Skeletal muscle tissue (tissue), 4 donors: ENCODE results near the gene MLLT1. TPM values are rescaled to one million over a fixed set of nuclear protein-coding genes. Genes with fewer than 3 reads are reported as not detected.

Experiments
- H3K27ac ChIP-seq: one replicate; pipeline ENCODE4 v1.7.0; 2013; ENCODE audit warnings: mild to moderate bottlenecking, low read depth, low read length, inconsistent platforms
- H3K27me3 ChIP-seq, 3 donors: one replicate each; pipeline ENCODE4 v1.7.0; 2013; ENCODE audit warnings: low read length in 3 of 3; ENCODE audit not compliant: control insufficient read depth in 3 of 3, insufficient read depth in 3 of 3
- H3K36me3 ChIP-seq, 3 donors: one replicate each; pipeline ENCODE4 v1.7.0; 2013; ENCODE audit warnings: low read length in 3 of 3; ENCODE audit not compliant: control insufficient read depth in 3 of 3, insufficient read depth in 3 of 3
- H3K4me1 ChIP-seq, 3 donors: one replicate each; pipeline ENCODE4 v1.7.0; 2013; ENCODE audit warnings: low read length in 3 of 3, mild to moderate bottlenecking in 3 of 3; ENCODE audit not compliant: control insufficient read depth in 3 of 3, insufficient read depth in 3 of 3
- H3K4me3 ChIP-seq, 3 donors: one replicate each; pipeline ENCODE4 v1.7.0; 2013; ENCODE audit warnings: low read length in 3 of 3
- H3K9ac ChIP-seq, 3 donors: one replicate each; pipeline ENCODE4 v1.7.0; 2013; ENCODE audit warnings: low read length in 3 of 3, mild to moderate bottlenecking in 3 of 3, moderate library complexity in 2 of 3, low read depth in 1 of 3
- H3K9me3 ChIP-seq, 3 donors: one replicate each; pipeline ENCODE4 v1.7.0; 2013; ENCODE audit warnings: low read length in 3 of 3; ENCODE audit not compliant: control insufficient read depth in 3 of 3
- total RNA-seq: library from RNA; depleted of rRNA; stranded (reverse); fragments of >200 nt; gene quantifications from one replicate; pipeline ENCODE4 v1.2.3, GENCODE V29; 2014
- donor health status: Osteomylitis.

Gene MLLT1
- total RNA-seq, 1 donor from 2014 or later: 2.6 TPM

- Histone ChIP-seq H3K27me3 (no peaks in the 10 kb centered on the region), H3K9me3 (no peaks in the 10 kb centered on the region), H3K9ac (no peak overlapping the region), H3K36me3 (peaks cover 20 to 27% (median 26%) of the 10 kb centered on the region in 3 donors), H3K4me1 (peaks cover 30 to 49% (median 46%) of the 10 kb centered on the region in 3 donors), H3K27ac (no peak overlapping the region), H3K4me3 (no peak overlapping the region)
Measured at GRCh38 chr19:6225232-6225865, 54.4 kb downstream of the MLLT1 start.

DNA sequence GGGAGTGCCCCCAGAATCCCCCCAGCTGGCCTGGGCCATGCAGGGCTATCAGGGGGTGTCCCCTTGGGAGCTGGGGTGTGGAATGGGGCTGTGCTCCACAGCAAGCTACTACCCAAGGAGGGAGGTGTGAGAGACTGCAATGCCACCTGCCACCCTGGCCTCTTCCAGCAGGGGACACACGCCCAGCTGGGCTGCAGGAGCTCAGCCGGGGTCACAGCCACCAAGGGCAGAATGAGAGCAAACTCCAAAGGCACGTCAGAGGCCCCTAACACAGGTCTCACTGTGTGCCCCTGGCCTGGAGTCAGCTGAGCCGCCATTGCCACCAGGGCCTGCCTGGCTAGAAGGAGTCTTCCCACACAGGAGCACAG is 55.5 kb downstream of the MLLT1 start:
- H3K4me1 ChIP-seq: peaks cover 40 to 58% (median 57%) of the 10 kb centered on the region in 3 donors
- H3K27ac ChIP-seq: peak overlapping the region; percentile 70
- peaks cover 10 to 21% (median 18%) of the 10 kb centered on the region in 3 donors for H3K36me3 ChIP-seq

DNA sequence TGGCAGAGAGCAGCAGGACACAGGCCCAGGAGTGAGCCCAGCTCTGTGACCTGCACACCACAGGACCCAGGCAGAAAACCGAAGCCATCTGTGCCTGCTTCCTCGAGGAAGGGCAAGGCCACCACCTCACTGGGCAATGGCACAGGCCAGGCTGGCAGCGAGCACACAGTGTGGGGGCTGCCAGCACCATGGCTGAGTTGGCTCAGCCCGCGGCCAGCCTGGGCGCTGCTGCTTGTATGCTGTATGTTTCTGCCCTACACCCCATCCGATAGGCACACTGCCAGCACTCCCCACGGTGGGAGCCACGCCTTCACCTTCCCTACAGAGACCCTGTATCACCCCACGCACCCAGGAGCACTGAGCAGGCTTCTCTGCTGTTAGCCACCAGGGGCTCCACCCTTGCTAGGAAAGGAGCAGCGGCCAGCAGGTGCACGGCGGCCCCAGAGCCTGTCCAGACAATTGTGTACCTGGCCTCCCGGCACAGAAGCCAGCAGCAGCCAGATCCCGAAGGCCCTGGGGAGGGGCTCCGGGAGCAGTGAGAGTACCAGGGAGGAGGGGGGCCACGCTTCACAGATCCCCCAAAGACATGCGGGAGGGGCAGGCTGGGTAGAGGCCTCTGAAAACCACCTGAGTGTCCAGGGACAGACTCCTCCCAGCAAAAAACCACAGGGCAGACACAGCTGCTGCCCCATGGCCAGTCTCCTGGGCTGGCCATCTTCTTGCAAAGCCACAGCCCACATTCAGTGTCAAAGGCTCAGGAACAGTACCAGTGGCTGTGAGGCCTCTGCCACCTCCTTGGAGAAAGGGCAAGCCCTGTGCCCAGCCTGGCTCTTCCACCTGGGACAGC is 56.1 kb downstream of the MLLT1 start:
- Histone ChIP-seq H3K27ac (peak overlapping the region; percentile 70), H3K36me3 (peaks cover 10 to 21% (median 16%) of the 10 kb centered on the region in 3 donors), H3K4me1 (peaks cover 46 to 64% (median 63%) of the 10 kb centered on the region in 3 donors), H3K27me3 (no peaks in the 10 kb centered on the region), H3K4me3 (peak overlapping the region in 1 of 3 donors; percentile 41), H3K9me3 (no peaks in the 10 kb centered on the region), H3K9ac (peak overlapping the region; percentile 38 to 57 (median 57))

More for the DNA sequence above, 55.5 kb downstream of the MLLT1 start:
- H3K4me3 ChIP-seq: no peak overlapping the region
- no peaks in the 10 kb centered on the region for H3K27me3 ChIP-seq
- peak overlapping the region in 1 of 3 donors; percentile 57 for H3K9ac ChIP-seq
- H3K9me3 ChIP-seq: no peaks in the 10 kb centered on the region

GRCh38 chr19:6222884-6223283 is 56.9 kb downstream of the MLLT1 start:
- peak overlapping the region; percentile 70 for H3K27ac ChIP-seq
- H3K27me3 ChIP-seq: no peaks in the 10 kb centered on the region
- H3K9me3 ChIP-seq: no peaks in the 10 kb centered on the region
- peaks cover 10 to 21% (median 16%) of the 10 kb centered on the region in 3 donors for H3K36me3 ChIP-seq
- peak overlapping the region in 1 of 3 donors; percentile 35 for H3K4me3 ChIP-seq
- H3K4me1 ChIP-seq: peaks cover 51 to 69% (median 65%) of the 10 kb centered on the region in 3 donors
- peak overlapping the region in 2 of 3 donors; percentile 38 to 57 for H3K9ac ChIP-seq

- Histone ChIP-seq H3K9ac (peak overlapping the region in 1 of 3 donors; percentile 57), H3K4me3 (no peak overlapping the region), H3K36me3 (peaks cover 10 to 18% (median 14%) of the 10 kb centered on the region in 3 donors), H3K9me3 (no peaks in the 10 kb centered on the region), H3K4me1 (peaks cover 51 to 69% (median 65%) of the 10 kb centered on the region in 3 donors), H3K27me3 (no peaks in the 10 kb centered on the region), H3K27ac (peak overlapping the region; percentile 70)
Measured at GRCh38 chr19:6221878-6222746, 57.7 kb downstream of the MLLT1 start.

GRCh38 chr19:6221220-6221877 is 58.4 kb downstream of the MLLT1 start:
- H3K27ac ChIP-seq: no peak overlapping the region
- H3K27me3 ChIP-seq: no peaks in the 10 kb centered on the region
- no peak overlapping the region for H3K4me3 ChIP-seq
- no peaks in the 10 kb centered on the region for H3K9me3 ChIP-seq
- peaks cover 10 to 16% (median 11%) of the 10 kb centered on the region in 3 donors for H3K36me3 ChIP-seq
- H3K4me1 ChIP-seq: peaks cover 51 to 69% (median 65%) of the 10 kb centered on the region in 3 donors
- H3K9ac ChIP-seq: peak overlapping the region in 1 of 3 donors; percentile 40

DNA sequence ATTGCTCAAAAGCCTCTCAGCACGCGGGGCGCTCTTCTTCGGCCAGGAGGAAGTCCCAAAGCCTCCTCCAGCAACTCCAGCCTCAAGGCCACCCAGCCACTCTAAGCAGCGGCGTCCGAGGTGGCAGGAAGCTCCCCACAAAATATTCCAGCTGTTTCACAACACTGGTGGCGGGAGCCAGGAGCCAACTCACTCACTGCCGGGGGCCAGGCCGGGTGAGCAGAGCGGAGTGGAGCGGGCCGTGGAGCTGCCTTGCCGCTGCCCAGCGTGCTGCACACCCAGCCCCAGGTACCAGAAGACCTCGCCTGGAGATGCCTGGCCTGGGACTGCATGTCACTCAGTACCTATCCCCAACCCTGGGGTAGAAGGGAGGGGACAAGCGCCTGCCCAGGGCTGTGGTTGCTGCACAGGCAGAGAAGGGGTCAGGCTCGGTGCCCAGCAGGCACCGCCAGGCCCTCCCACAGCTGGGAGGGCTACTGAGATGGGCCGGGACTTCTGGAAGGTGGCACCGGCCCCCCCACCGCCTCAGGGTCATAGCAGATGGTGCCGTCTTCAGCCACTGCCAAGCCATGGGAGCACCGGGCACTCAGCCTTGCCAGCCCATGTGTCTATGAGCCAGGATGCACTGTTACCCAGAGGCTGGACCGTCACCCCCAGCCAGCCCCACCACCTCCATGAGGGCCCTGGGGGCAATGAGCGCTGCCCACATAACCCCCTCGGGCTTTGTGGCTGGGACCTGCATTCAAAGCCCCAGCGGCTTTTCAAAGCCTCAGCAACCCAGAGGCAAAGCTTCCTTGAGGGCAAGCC is 59.2 kb downstream of the MLLT1 start:
- no peak overlapping the region for H3K4me3 ChIP-seq
- peaks cover 8 to 10% (median 9%) of the 10 kb centered on the region in 3 donors for H3K36me3 ChIP-seq
- H3K27me3 ChIP-seq: no peaks in the 10 kb centered on the region
- no peak overlapping the region for H3K27ac ChIP-seq
- H3K9me3 ChIP-seq: no peaks in the 10 kb centered on the region
- H3K9ac ChIP-seq: peak overlapping the region in 2 of 3 donors; percentile 32 to 45
- peaks cover 51 to 69% (median 65%) of the 10 kb centered on the region in 3 donors for H3K4me1 ChIP-seq

DNA sequence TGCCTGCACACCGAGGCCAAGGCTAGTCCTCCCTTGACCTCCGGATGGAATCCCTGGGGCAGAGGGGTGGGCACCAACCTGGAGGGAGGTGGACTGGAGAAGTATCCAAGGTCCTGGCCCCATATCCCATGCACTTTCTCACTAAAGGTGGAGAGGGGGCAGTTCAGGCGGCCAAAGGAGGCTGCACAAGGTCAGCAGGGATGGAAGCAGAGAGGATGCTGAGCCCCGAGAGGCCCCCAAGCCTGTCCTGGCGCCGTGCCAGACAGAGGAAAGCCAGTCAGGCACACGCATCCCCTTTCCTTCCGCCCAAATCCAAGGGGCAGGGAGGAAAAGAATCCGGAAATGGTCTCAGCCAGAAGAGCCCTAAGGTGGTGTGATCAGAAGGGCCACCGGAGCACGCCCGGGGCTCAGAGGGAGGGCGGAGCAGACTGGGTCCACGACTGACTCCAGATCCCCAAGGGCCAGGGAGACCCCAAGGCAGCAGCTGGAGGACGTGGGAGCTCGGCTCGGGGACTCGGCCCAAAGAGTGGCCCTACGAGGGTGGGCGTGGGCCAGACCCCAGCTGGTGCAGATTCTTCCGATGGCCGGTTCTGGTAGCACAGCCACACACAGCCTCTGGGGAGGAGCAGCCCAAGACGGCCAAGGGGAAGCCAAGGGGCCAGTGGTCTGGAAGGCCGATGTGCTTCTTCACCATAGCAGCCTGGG is 60.0 kb downstream of the MLLT1 start:
- H3K36me3 ChIP-seq: peaks cover 14 to 15% (median 15%) of the 10 kb centered on the region in 3 donors
- peaks cover 47 to 64% (median 61%) of the 10 kb centered on the region in 3 donors for H3K4me1 ChIP-seq
- H3K27me3 ChIP-seq: no peaks in the 10 kb centered on the region
- no peak overlapping the region for H3K27ac ChIP-seq
- H3K9me3 ChIP-seq: no peaks in the 10 kb centered on the region
- peak overlapping the region; percentile 32 to 60 (median 43) for H3K9ac ChIP-seq
- H3K4me3 ChIP-seq: no peak overlapping the region
